Measurements from ENCODE around the gene PTPRC.

PTPRC gene

DNA sequence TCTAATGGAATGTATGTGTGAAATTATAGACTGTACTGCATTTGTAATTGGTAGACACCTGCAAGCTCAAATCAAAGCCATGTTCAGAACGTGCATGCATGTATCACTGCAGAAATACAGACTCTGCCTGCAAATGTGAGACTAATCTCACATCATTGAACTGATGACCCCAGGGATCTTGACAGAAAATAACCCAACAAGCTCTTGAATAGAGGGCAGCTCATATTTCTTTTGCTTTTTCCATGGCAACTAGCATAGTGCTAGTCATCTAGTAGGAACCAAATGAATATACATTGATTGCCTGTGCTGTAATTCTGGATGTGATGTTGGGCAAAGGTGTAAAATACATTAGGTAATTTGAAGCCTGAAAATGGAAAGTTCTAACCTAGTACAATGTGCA is 62.4 kb downstream of the PTPRC start:
- Mint-ChIP-seq H3K4me3 (no peak overlapping the region), H3K27ac (peak overlapping the region; percentile 67), H3K36me3 (ENCODE audit: low read depth) (peaks cover 96% of the 10 kb centered on the region), H3K4me1 (ENCODE audit: low read depth) (peaks cover 87% of the 10 kb centered on the region), H3K9me3 (no peaks in the 10 kb centered on the region), H3K27me3 (no peaks in the 10 kb centered on the region)
- no peak for DNase-seq

DNA sequence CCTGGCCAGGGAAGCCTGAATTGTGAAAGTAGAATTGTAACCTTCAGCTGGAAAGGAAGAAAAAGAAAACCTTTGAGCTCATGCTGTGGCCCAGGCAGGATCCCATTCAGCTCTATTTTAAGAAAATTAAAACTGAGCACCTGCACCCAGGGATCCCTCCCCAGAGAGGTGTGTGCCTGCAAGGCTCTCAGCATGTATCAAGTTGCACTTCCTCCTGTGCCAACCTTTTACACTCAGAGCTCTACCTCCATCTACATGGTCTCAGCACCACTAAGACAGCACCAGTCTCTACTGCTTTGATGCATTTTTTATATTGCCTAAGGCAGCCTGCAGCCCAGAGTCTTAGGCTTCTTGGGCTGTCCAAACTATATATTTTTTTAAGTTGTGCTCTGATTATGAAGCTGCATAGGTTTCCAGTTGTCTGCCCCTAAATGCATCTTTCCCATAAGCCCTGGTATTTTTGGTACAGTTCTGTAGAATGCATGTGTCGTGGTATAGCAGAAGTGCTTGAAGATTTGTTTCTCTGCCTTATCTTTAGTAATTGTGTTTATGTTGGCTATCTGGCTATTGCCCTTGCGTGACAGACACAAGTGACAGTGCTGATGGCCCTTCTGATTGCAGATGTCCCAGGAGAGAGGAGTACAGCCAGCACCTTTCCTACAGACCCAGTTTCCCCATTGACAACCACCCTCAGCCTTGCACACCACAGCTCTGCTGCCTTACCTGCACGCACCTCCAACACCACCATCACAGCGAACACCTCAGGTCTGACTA is 63.1 kb downstream of the PTPRC start:
- DNase-seq: no peak
- H3K36me3 Mint-ChIP-seq (ENCODE audit: low read depth): peaks cover 96% of the 10 kb centered on the region
- H3K9me3 Mint-ChIP-seq: no peaks in the 10 kb centered on the region
- H3K27ac Mint-ChIP-seq: peak overlapping the region; percentile 67
- H3K4me3 Mint-ChIP-seq: no peak overlapping the region
- peaks cover 84% of the 10 kb centered on the region for H3K4me1 Mint-ChIP-seq (ENCODE audit: low read depth)
- no peaks in the 10 kb centered on the region for H3K27me3 Mint-ChIP-seq

DNA sequence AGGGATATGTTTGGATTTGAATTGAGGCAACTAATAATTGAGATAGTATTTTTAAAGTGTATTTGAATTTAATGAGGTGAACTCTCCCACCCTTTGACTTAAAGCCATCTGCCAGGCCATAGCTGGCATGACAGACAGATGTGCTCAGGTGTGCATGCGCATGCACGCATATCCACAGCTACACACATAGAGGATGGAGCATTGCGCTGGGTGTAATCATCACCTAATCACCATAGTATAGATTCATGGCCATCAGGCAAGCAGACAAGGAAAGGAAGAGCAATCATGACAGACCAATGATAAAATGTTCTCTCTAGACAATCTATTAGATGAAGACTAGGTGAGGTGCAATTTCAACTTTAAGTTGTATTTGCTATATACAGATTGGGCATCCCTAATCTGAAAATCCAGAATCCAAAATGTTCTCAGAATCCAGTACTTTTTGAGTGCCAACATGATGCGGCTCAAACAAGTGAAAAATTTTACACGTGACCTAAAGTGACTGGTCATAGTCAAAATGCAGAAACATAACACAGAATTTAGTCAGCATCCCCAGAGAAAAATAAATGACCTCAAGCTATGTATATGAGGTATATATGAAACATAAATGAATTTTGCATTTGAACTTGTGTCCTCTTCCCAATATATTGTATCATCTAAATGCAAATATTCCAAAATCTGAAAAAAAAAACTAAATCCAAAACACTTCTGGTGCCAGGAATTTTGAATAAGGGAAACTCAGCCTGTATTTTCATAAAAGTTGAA is 70.1 kb downstream of the PTPRC start:
- H3K27ac Mint-ChIP-seq: peak overlapping the region; percentile 63
- H3K27me3 Mint-ChIP-seq: no peaks in the 10 kb centered on the region
- peaks cover 69% of the 10 kb centered on the region for H3K4me1 Mint-ChIP-seq (ENCODE audit: low read depth)
- peaks cover 94% of the 10 kb centered on the region for H3K36me3 Mint-ChIP-seq (ENCODE audit: low read depth)
- no peak for DNase-seq
- H3K9me3 Mint-ChIP-seq: no peaks in the 10 kb centered on the region
- H3K4me3 Mint-ChIP-seq: no peak overlapping the region

DNA sequence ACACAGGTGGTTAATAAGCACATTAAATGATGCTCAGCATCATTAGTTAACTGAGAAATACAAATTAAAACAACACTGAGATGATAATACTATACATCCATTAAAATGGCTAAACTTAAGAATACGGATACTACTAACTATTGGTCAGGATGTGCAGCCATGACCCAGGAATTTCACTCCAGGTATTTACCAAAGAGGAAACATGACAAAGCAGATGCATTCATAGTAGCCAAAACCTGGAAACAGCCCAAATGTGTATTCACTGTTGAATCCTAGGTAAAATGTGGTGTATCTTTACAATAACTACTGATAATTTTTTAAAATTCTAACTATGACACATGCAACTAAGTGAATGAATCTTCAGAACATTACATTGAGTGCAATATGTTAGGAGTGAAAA is 73.0 kb downstream of the PTPRC start:
- Mint-ChIP-seq H3K4me1 (ENCODE audit: low read depth) (peaks cover 66% of the 10 kb centered on the region), H3K36me3 (ENCODE audit: low read depth) (peaks cover 92% of the 10 kb centered on the region), H3K27me3 (no peaks in the 10 kb centered on the region), H3K9me3 (no peaks in the 10 kb centered on the region), H3K27ac (peak overlapping the region; percentile 85), H3K4me3 (no peak overlapping the region)
- DNase-seq: no peak

DNA sequence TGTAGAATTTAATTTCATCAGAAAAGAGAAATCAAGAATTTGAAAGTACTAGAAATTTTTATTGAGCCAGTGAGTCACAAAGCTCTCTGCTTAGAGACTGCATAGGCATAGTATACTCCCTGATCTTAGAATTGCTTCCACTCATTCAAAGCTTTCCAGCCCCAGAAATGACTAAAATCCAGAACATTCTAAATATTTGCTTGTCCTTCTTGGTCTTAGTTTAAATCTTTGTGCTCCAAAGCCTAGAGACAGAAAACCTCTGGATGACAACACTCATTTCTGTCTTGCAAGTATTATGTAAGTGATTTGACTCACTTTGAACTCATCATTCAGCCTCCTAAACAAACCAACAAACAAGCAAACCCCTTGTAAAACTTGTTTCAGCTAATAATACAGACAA is 74.2 kb downstream of the PTPRC start:
- peaks cover 66% of the 10 kb centered on the region for H3K4me1 Mint-ChIP-seq (ENCODE audit: low read depth)
- H3K36me3 Mint-ChIP-seq (ENCODE audit: low read depth): peaks cover 96% of the 10 kb centered on the region
- no peak for DNase-seq
- H3K27me3 Mint-ChIP-seq: no peaks in the 10 kb centered on the region
- H3K9me3 Mint-ChIP-seq: no peaks in the 10 kb centered on the region
- no peak overlapping the region for H3K4me3 Mint-ChIP-seq
- H3K27ac Mint-ChIP-seq: peak overlapping the region; percentile 85

DNA sequence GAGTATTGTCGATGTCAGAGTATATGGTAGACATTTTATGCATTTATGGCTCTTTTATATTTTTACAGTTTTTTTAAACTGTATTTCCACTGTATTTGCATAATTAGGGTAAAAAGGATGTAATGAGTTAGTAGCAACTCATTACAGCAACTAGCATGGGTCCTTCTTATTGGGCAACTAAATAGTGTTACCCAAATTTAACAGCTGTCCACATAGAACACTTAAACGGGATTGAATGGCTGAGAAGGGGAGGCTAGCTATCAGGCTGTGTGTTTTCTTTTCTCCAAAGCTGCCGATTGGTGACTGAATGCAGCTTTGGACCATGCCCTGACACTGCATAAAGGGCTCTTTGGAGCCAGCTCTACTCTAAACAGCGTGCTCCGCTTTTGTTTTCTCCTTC is 75.4 kb downstream of the PTPRC start:
- Mint-ChIP-seq H3K27me3 (no peaks in the 10 kb centered on the region), H3K27ac (peak overlapping the region; percentile 61), H3K36me3 (ENCODE audit: low read depth) (peaks cover 96% of the 10 kb centered on the region), H3K9me3 (no peaks in the 10 kb centered on the region), H3K4me3 (no peak overlapping the region), H3K4me1 (ENCODE audit: low read depth) (peaks cover 57% of the 10 kb centered on the region)
- DNase-seq: no peak

DNA sequence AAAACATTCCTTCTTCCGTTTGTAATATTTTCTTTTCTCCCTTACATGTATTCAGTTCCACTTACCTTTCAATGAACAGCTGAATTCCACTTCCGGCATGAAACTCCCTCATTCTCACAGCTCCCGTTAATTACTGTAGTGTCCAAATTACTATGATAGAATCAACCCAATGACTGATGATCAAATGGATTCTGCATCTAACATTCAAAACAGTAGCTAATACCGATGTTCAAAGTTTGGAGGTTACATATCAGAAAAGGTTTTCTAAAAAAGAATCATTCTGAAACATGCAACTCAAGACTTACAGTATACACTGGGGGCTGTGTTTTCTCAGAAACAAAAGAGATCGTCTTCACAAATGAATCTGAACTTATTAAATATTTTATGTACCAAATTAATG is 77.2 kb downstream of the PTPRC start:
- Mint-ChIP-seq H3K4me3 (no peak overlapping the region), H3K4me1 (ENCODE audit: low read depth) (peaks cover 59% of the 10 kb centered on the region), H3K27me3 (no peaks in the 10 kb centered on the region), H3K36me3 (ENCODE audit: low read depth) (peaks cover 97% of the 10 kb centered on the region), H3K9me3 (no peaks in the 10 kb centered on the region), H3K27ac (peak overlapping the region; percentile 82)
- no peak for DNase-seq

DNA sequence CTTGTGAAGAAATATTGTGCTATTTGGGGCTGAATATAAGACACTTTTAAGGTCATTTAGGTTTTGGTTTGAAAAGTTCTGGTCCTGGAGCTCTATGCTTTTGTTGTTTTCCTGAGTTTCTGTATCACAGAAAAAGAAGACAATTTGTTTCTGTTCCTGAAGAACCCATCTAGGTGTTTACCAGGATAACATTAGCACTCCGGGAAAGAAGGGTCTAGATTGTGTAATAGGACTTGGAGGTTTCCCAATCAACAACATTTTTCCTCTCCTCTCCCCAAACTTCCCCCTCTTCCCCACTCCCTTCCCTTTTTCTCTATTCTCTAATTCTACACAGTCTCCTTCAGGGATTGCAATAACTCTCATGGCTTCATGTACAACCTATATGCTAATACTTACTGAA is 78.7 kb downstream of the PTPRC start:
- H3K27ac Mint-ChIP-seq: peak overlapping the region; percentile 33
- H3K9me3 Mint-ChIP-seq: no peaks in the 10 kb centered on the region
- peaks cover 50% of the 10 kb centered on the region for H3K4me1 Mint-ChIP-seq (ENCODE audit: low read depth)

DNA sequence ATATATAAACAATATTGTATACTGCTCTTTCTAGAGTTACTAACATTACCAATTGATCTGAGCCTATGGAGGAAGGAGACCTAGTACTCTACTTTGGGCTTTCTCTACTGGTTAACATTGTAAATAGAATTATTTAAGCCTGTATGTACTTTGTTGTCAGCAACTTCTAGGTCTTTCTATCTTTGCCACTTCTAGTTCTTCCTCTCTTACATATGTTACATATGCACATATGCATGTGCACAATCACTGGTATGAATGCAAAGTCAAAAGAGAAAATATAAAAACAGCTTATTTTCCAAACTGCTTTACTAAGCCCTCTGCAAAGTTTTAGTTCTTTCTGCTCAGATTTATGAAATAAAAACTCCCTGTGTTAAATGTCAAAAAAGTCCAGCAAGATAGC is 84.3 kb downstream of the PTPRC start:
- Mint-ChIP-seq H3K36me3 (ENCODE audit: low read depth) (peaks cover 80% of the 10 kb centered on the region), H3K27ac (no peak overlapping the region), H3K27me3 (no peaks in the 10 kb centered on the region), H3K9me3 (peaks cover 5% of the 10 kb centered on the region), H3K4me3 (no peak overlapping the region), H3K4me1 (ENCODE audit: low read depth) (peaks cover 57% of the 10 kb centered on the region)
- DNase-seq: no peak

More for the DNA sequence above, 78.7 kb downstream of the PTPRC start:
- Mint-ChIP-seq H3K27me3 (no peaks in the 10 kb centered on the region), H3K36me3 (ENCODE audit: low read depth) (peaks cover 85% of the 10 kb centered on the region), H3K4me3 (no peak overlapping the region)
- no peak for DNase-seq

DNA sequence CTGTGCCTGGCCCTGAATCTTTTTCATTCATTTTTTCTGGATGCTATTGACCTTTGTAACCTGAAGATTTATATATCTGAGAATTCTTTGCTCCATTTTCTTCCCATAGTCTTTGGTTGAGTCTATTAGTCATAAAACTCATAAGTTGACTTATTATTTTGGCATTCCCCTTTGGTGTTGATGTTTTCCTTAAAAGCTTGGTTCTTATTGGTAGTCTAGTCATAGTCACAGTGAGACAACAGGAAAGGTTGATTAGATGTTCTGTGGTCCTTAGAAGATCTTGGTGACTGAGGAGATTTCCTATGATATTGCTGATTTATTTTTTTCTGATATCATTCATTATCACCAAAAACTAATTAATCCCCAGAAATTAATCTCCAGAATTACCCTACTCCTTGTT is 86.2 kb downstream of the PTPRC start:
- Mint-ChIP-seq H3K9me3 (peaks cover 5% of the 10 kb centered on the region), H3K4me1 (ENCODE audit: low read depth) (peaks cover 60% of the 10 kb centered on the region), H3K36me3 (ENCODE audit: low read depth) (peaks cover 78% of the 10 kb centered on the region), H3K4me3 (no peak overlapping the region), H3K27me3 (no peaks in the 10 kb centered on the region), H3K27ac (peak overlapping the region; percentile 87)
- no peak for DNase-seq

DNA sequence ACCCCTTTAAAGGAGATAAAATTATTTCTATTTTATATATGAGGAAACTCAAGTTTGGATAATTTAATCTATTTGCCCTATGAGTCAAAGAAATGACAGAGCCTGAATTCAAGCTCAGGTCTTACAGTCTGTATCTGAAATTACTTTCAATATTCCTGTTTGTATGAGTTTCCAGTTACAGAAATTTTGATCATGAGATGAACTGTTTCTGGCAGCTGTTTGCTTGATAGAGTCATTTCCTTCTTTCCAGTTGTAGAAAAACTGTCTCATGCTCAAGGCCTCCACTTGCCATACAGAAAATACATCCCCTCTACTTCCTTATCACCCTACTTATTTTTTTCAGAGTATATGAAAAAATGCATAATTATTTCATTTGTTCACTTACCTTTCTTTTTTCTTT is 87.6 kb downstream of the PTPRC start:
- Mint-ChIP-seq H3K4me3 (no peak overlapping the region), H3K4me1 (ENCODE audit: low read depth) (peaks cover 64% of the 10 kb centered on the region), H3K9me3 (peaks cover 8% of the 10 kb centered on the region)

DNA sequence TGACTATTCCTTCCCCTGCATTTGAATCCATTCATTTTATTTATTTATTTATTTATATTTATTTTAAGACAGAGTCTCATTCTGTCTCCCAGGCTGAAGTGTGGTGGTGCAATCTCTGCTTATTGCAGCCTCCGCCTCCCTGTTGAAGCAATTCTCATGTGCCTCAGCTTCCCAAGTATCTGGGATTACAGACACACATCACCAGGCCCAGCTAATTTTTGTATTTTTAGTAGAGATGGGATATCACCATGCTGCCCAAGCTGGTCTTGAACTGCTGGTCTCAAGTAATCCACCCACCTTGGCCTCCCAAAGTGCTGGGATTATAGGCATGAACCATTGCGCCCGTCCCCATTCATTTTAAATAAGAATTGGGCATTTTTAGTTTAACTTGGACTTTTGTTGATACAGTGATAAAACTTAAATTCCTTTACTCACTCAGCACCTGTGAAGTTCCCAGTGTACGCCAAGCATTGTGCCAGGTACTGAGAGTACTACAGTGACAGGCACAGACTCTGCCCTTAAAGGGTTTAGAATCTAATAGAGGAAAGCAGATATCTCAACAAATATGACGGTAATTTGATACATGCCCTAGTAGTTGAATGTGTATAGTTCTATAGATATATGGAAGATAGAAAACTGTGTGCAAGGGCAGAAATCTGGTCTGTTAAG is 90.5 kb downstream of the PTPRC start:
- no peak for DNase-seq
- Mint-ChIP-seq H3K27me3 (no peaks in the 10 kb centered on the region), H3K27ac (peak overlapping the region; percentile 74), H3K4me3 (no peak overlapping the region), H3K36me3 (ENCODE audit: low read depth) (peaks cover 89% of the 10 kb centered on the region), H3K9me3 (peaks cover 8% of the 10 kb centered on the region), H3K4me1 (ENCODE audit: low read depth) (peaks cover 72% of the 10 kb centered on the region)

More for the DNA sequence above, 87.6 kb downstream of the PTPRC start:
- H3K27me3 Mint-ChIP-seq: no peaks in the 10 kb centered on the region
- peaks cover 79% of the 10 kb centered on the region for H3K36me3 Mint-ChIP-seq (ENCODE audit: low read depth)
- DNase-seq: no peak
- peak overlapping the region; percentile 87 for H3K27ac Mint-ChIP-seq

DNA sequence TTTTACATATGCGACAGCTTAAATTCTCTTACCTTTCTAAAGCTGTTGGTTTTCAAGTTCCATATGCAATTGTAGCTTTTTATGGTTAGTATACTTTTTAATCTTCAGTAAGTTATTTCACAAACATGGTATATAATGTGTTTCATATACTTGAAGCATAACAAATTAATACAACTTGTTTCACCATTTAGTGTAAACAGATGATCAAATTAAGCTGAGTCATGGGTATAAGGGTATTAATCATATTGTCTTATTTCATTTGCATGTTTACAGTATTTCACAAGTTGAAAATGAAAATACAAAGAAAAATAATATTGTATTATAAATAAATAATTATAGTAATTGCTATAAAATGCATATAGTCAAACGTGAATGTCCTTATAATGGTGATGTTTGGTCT is 92.1 kb downstream of the PTPRC start:
- H3K4me1 Mint-ChIP-seq (ENCODE audit: low read depth): peaks cover 67% of the 10 kb centered on the region
- H3K27me3 Mint-ChIP-seq: no peaks in the 10 kb centered on the region
- peaks cover 3% of the 10 kb centered on the region for H3K9me3 Mint-ChIP-seq
- peak overlapping the region; percentile 57 for H3K27ac Mint-ChIP-seq
- DNase-seq: no peak
- no peak overlapping the region for H3K4me3 Mint-ChIP-seq
- H3K36me3 Mint-ChIP-seq (ENCODE audit: low read depth): peaks cover 83% of the 10 kb centered on the region

DNA sequence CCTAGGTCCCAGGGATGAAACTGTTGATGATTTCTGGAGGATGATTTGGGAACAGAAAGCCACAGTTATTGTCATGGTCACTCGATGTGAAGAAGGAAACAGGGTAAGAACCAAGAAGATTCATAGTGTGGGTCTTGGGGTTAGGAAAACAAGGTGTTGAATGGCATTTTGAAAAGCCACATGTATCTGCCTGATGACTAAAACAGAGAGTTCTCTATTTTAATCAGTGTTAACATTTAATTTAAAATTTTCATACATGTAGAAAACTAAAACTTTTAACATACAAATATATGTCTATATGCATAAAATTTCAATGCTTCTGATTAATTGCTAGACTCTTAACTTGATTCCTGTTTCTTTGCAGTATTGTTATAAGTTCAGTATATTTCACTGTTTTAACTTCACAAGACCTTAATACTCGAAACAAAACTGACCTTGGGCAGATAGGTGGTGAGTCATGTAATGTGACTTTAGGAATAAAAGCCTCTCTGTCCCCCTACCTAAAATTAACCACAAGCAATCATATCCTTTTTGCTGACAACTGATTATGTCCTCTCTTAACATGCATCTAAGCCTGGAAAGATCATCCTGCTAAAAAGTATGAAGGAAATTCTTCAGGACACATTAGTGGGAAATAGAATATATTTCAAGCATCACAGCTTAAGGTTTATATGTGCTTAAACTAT is 95.6 kb downstream of the PTPRC start:
- Mint-ChIP-seq H3K27me3 (no peaks in the 10 kb centered on the region), H3K4me3 (peak overlapping the region; percentile 30), H3K27ac (peak overlapping the region; percentile 91), H3K36me3 (ENCODE audit: low read depth) (peaks cover 88% of the 10 kb centered on the region), H3K4me1 (ENCODE audit: low read depth) (peaks cover 77% of the 10 kb centered on the region), H3K9me3 (peaks cover 21% of the 10 kb centered on the region)
- no peak for DNase-seq

Data from activated T-cell treated with anti-CD3 and anti-CD28 coated beads, Interleukin-2, amount 50 U/mL, for 24 hours (primary cell).